K562 (cell line): Measurements from ENCODE around the gene AIFM1. TPM values are rescaled to one million over a fixed set of nuclear protein-coding genes. Genes with fewer than 3 reads are reported as not detected.

Experiments
- AFF4 ChIP-seq: sonication (generic); formaldehyde crosslinking; IDR thresholded peaks from 2 replicates; pipeline ENCODE4 v1.8.0; 2023; ENCODE audit warnings: mild to moderate bottlenecking, missing genetic modification reagents
- CEBPB ChIP-seq: fragments of 450-650 bp; IDR thresholded peaks from 2 replicates; pipeline ENCODE4 v1.6.1; 2016; ENCODE audit warnings: missing genetic modification characterization, missing compliant biosample characterization
- FOXA3 ChIP-seq, 2 experiments: fragments of 450-650 bp in 1 of 2; sonication (generic) in 1 of 2; formaldehyde crosslinking; IDR thresholded peaks in 1 of 2; conservative IDR thresholded peaks in 1 of 2; 2 replicates each; pipeline versions ENCODE4 v1.4.0 to v1.8.0; 2020 to 2022; ENCODE audit warnings: mild to moderate bottlenecking in 2 of 2, missing genetic modification reagents in 1 of 2
- HDGF ChIP-seq: fragments of 450-650 bp; IDR thresholded peaks from 2 replicates; pipeline ENCODE4 v1.6.1; 2016
- HMG20B ChIP-seq: fragments of 250-450 bp; sonication (Bioruptor Pico); IDR thresholded peaks from 2 replicates; pipeline ENCODE4 v1.5.0; 2021; ENCODE audit warnings: mild to moderate bottlenecking
- IFI16 ChIP-seq: fragments of 250-450 bp; sonication (Bioruptor Pico); IDR thresholded peaks from 2 replicates; pipeline ENCODE4 v2.1.2; 2022; ENCODE audit warnings: mild to moderate bottlenecking, inconsistent platforms
- L3MBTL2 ChIP-seq: fragments of 450-650 bp; IDR thresholded peaks from 2 replicates; pipeline ENCODE4 v1.6.1; 2016; ENCODE audit warnings: mild to moderate bottlenecking, moderate library complexity
- MAFF ChIP-seq: IDR thresholded peaks from 2 replicates; pipeline ENCODE4 v1.6.1; 2012; ENCODE audit warnings: low read length, improper control_type of control experiment
- NFE2 ChIP-seq: IDR thresholded peaks from 2 replicates; pipeline ENCODE4 v1.6.1; 2014; ENCODE audit warnings: antibody characterized with exemption, low read depth
- NR2C1 ChIP-seq, 2 experiments: fragments of 450-650 bp; IDR thresholded peaks; 2 replicates each; pipeline ENCODE4 v1.6.1; 2017; ENCODE audit warnings: mild to moderate bottlenecking in 2 of 2, antibody characterized with exemption in 1 of 2, inconsistent platforms in 1 of 2, missing compliant biosample characterization in 1 of 2, missing genetic modification characterization in 1 of 2
- POLR2A ChIP-seq: fragments of 450-650 bp; conservative IDR thresholded peaks from 2 replicates; pipeline ENCODE4 v1.6.1; 2016
- POLR2G ChIP-seq: fragments of 200-400 bp; formaldehyde crosslinking; IDR thresholded peaks from 2 replicates; pipeline ENCODE4 v1.6.1; 2017; ENCODE audit warnings: low read depth, mild to moderate bottlenecking, antibody characterized with exemption, low read length, moderate library complexity
- SMAD4 ChIP-seq: fragments of 250-450 bp; sonication (Bioruptor Pico); conservative IDR thresholded peaks from 2 replicates; pipeline ENCODE4 v1.8.0; 2021; ENCODE audit warnings: inconsistent platforms, mild to moderate bottlenecking, moderate library complexity
- SMARCB1 ChIP-seq: IDR thresholded peaks from 2 replicates; pipeline ENCODE4 v1.6.1; 2011; ENCODE audit warnings: improper control_type of control experiment, low read depth; ENCODE audit not compliant: insufficient read length
- TAF1 ChIP-seq: IDR thresholded peaks from 2 replicates; pipeline ENCODE4 v1.6.1; 2011; ENCODE audit warnings: mild to moderate bottlenecking, low read length, moderate library complexity; ENCODE audit not compliant: insufficient read depth, control insufficient read depth, severe bottlenecking; ENCODE audit errors: extremely low read depth
- YBX1 ChIP-seq: fragments of 450-650 bp; IDR thresholded peaks from 2 replicates; pipeline ENCODE4 v1.7.1; 2016; ENCODE audit warnings: mild to moderate bottlenecking
- ZBTB43 ChIP-seq: sonication (generic); formaldehyde crosslinking; IDR thresholded peaks from 2 replicates; pipeline ENCODE4 v1.8.0; 2023; ENCODE audit warnings: mild to moderate bottlenecking, missing genetic modification reagents
- ZC3H11A ChIP-seq: IDR thresholded peaks from 2 replicates; pipeline ENCODE4 v1.6.1; 2012; ENCODE audit warnings: low read depth, low read length, improper control_type of control experiment
- ZFP30 ChIP-seq: fragments of 250-450 bp; sonication (Bioruptor Pico); IDR thresholded peaks from 2 replicates; pipeline ENCODE4 v1.8.0; 2022; ENCODE audit warnings: moderate library complexity, mild to moderate bottlenecking, inconsistent platforms, borderline replicate concordance
- ZNF740 ChIP-seq, 3 experiments: fragments of 200-800 bp in 1 of 3; sonication (Bioruptor generic) in 1 of 3; sonication (generic) in 1 of 3; formaldehyde crosslinking in 1 of 3; IDR thresholded peaks; 2 replicates each; pipeline versions ENCODE4 v1.6.1 to v1.8.0; 2016 to 2022; ENCODE audit warnings: mild to moderate bottlenecking in 2 of 3, missing compliant biosample characterization in 2 of 3, missing genetic modification characterization in 2 of 3, missing genetic modification reagents in 1 of 3
- polyA plus RNA-seq, 8 experiments: library from polyadenylated mRNA; depleted of rRNA in 4 of 8; stranded (reverse) in 5 of 8; unstranded in 3 of 8; fragments of >200 nt; fragmentation: Nextera tagmentation in 2 of 8; fragmentation: Illumina TruSeq in 1 of 8; extraction: Ambion mirVana in 2 of 8; extraction: Trizol in 1 of 8; gene quantifications; 2 replicates each; pipeline versions ENCODE4 v1.2.1 to v1.2.3, GENCODE V29; 2011 to 2014; ENCODE audit warnings: inconsistent platforms in 1 of 8, missing spikeins in 1 of 8
- total RNA-seq, 7 experiments: library from RNA; depleted of rRNA in 6 of 7; stranded (reverse); fragments of >200 nt in 6 of 7; fragmentation: Illumina TruSeq in 2 of 7; extraction: Trizol in 2 of 7; gene quantifications; 2 replicates each; pipeline versions ENCODE4 v1.2.1 to v1.2.3, GENCODE V29; 2011 to 2021; ENCODE audit warnings: low replicate concordance in 1 of 7

AIFM1 gene
- total and polyA plus RNA-seq, 9 of the 15 experiments (the other 6 are each of a cell fraction or from before 2014, with no cell fraction given): 51.0 to 117 (median 91.2) TPM

GRCh38 chrX:130111220-130112154 lies 54.2 kb downstream of the AIFM1 start (continued):
- TF ChIP-seq ZNF740 (CRISPR knock-in tag; IDR thresholded peaks at IDR 0.05) (peak; percentile 18; the same call in 1 of the 2 replicates), ZNF740 (tag; IDR thresholded peaks at IDR 0.05) (no peak), MAFF (no peak), HMG20B (CRISPR knock-in tag) (no peak), NFE2 (no peak), CEBPB (no peak), POLR2A (0 out of 2 replicates have a peak, but pooled peaks have one; percentile 22), FOXA3 (CRISPR knock-in tag; conservative IDR thresholded peaks at IDR 0.05 in 1 of 2, IDR thresholded peaks at IDR 0.05 in 1 of 2) (no peak), YBX1 (no peak), AFF4 (0 out of 2 replicates have a peak, but pooled peaks have one; percentile 40), HDGF (no peak), TAF1 (no peak), NR2C1 (IDR thresholded peaks at IDR 0.05) (no peak), NR2C1 (tag; IDR thresholded peaks at IDR 0.05) (0 out of 2 replicates have a peak, but pooled peaks have one; percentile 25), POLR2G (peak; percentile 79), IFI16 (CRISPR knock-in tag) (no peak), ZBTB43 (peak; percentile 57; the same call in 1 of the 2 replicates), SMAD4 (CRISPR knock-in tag) (peak; percentile 44; the same call in 1 of the 2 replicates), ZC3H11A (no peak), ZFP30 (CRISPR knock-in tag) (no peak), L3MBTL2 (peak; percentile 79), SMARCB1 (no peak)
